HCT116 (cell line): ENCODE measurements around the gene ARHGEF19. TPM values are rescaled to one million over a fixed set of nuclear protein-coding genes. Genes with fewer than 3 reads are reported as not detected.

ENCODE experiments used
- ATAC-seq: fragments of 200-7000 bp; cut with Tn5 transposase; 2 replicates; pipeline ENCODE4 v1.9.1; 2020; ENCODE audit warnings: mild to moderate bottlenecking, moderate library complexity
- BruUV-seq: library from RNA; stranded (reverse); fragments of 400-500 nt; replicated peaks from 2 replicates; lab custom pipeline; 2021; lab: Mats Ljungman, UMichigan
- CTCF ChIA-PET: fragments of 300-600 bp; sonication (Branson Sonifier 250); formaldehyde crosslinking; loops from one replicate; lab custom pipeline; 2021; ENCODE audit warnings: antibody characterized with exemption; lab: Charles Lee
- POLR2A ChIA-PET: fragments of 300-600, 350-600 bp; sonication (Branson Sonifier 250); formaldehyde crosslinking; loops from one replicate; lab custom pipeline; 2021; ENCODE audit warnings: antibody characterized with exemption; lab: Charles Lee
- RAD21 ChIA-PET, 2 experiments: fragments of 300-600 bp; sonication (Branson Sonifier 250); formaldehyde crosslinking; loops; one replicate each; lab custom pipeline; 2023; ENCODE audit warnings: low total read pairs in 2 of 2; ENCODE audit not compliant: uncharacterized antibody in 2 of 2, unreplicated experiment in 2 of 2, low non-redundant PET in 1 of 2; lab: Charles Lee
- DNase-seq: peaks from one replicate; pipeline ENCODE4 v3.0.0-alpha.2; 2010; ENCODE audit warnings: low read depth, low spot score
- H2AFZ ChIP-seq: fragments of 200-600 bp; shearing (Covaris generic), sonication (generic); 2 replicates; pipeline ENCODE4 v1.6.1; 2017; ENCODE audit warnings: low read depth, mixed run types, mixed read lengths, antibody characterized with exemption, low read length; ENCODE audit not compliant: poor library complexity, severe bottlenecking
- H3K27ac ChIP-seq: 2 replicates; pipeline ENCODE4 v1.5.1; 2012; ENCODE audit warnings: low read depth, low read length
- H3K27me3 ChIP-seq: fragments of 200-600 bp; sonication (generic); 2 replicates; pipeline ENCODE4 v1.6.1; 2016; ENCODE audit warnings: mixed run types, low read length, mixed read lengths; ENCODE audit not compliant: insufficient read depth
- H3K36me3 ChIP-seq, 2 experiments: fragments of 200-500 bp in 1 of 2; fragments of 200-600 bp in 1 of 2; sonication (Bioruptor generic) in 1 of 2; sonication (generic) in 1 of 2; 2 replicates each; pipeline versions ENCODE4 v1.5.1 to v1.6.1; 2014 to 2016; ENCODE audit warnings: low read length in 2 of 2, inconsistent platforms in 1 of 2, mixed read lengths in 1 of 2, mixed run types in 1 of 2; ENCODE audit not compliant: insufficient read depth in 2 of 2, control insufficient read depth in 1 of 2
- H3K4me1 ChIP-seq, 2 experiments: fragments of 200-600 bp in 1 of 2; sonication (generic) in 1 of 2; 2 replicates each; pipeline versions ENCODE4 v1.5.1 to v1.6.1; 2012 to 2017; ENCODE audit warnings: low read length in 2 of 2, inconsistent platforms in 1 of 2, mild to moderate bottlenecking in 1 of 2, mixed read lengths in 1 of 2, mixed run types in 1 of 2, moderate library complexity in 1 of 2; ENCODE audit not compliant: insufficient read depth in 2 of 2, control insufficient read depth in 1 of 2
- H3K4me2 ChIP-seq: fragments of 200-600 bp; sonication (generic); 2 replicates; pipeline ENCODE4 v1.6.1; 2017; ENCODE audit warnings: mixed run types, low read length, mixed read lengths
- H3K4me3 ChIP-seq, 2 experiments: fragments of 200-600 bp in 1 of 2; sonication (generic) in 1 of 2; replicated peaks in 1 of 2; 2 replicates each; pipeline ENCODE4 v1.5.1; 2011 to 2016; ENCODE audit warnings: low read length in 2 of 2, control low read depth in 1 of 2, low read depth in 1 of 2, mild to moderate bottlenecking in 1 of 2, mixed read lengths in 1 of 2, mixed run types in 1 of 2
- H3K79me2 ChIP-seq: fragments of 200-600 bp; sonication (generic); 2 replicates; pipeline ENCODE4 v1.6.1; 2017; ENCODE audit warnings: mild to moderate bottlenecking, mixed run types, low read length, moderate library complexity, mixed read lengths; ENCODE audit not compliant: insufficient read depth
- H3K9ac ChIP-seq: fragments of 200-600 bp; sonication (generic); 2 replicates; pipeline ENCODE4 v1.6.1; 2016; ENCODE audit warnings: low read length, mixed read lengths
- H3K9me2 ChIP-seq: fragments of 200-600 bp; sonication (generic), shearing (Covaris generic); 2 replicates; pipeline ENCODE4 v1.6.1; 2017; ENCODE audit warnings: mixed run types, mild to moderate bottlenecking, moderate library complexity; ENCODE audit not compliant: insufficient read depth
- H3K9me3 ChIP-seq, 2 experiments: fragments of 200-500 bp in 1 of 2; fragments of 200-600 bp in 1 of 2; sonication (Bioruptor generic) in 1 of 2; sonication (generic) in 1 of 2; 2 replicates each; pipeline ENCODE4 v1.6.1; 2014 to 2017; ENCODE audit warnings: low read length in 2 of 2, mixed read lengths in 2 of 2, inconsistent platforms in 1 of 2, low read depth in 1 of 2, mild to moderate bottlenecking in 1 of 2, mixed run types in 1 of 2, moderate library complexity in 1 of 2; ENCODE audit not compliant: control insufficient read depth in 1 of 2, insufficient read depth in 1 of 2
- H4K20me1 ChIP-seq: fragments of 200-600 bp; sonication (generic), shearing (Covaris generic); 2 replicates; pipeline ENCODE4 v1.6.1; 2017; ENCODE audit warnings: mixed run types, mild to moderate bottlenecking, moderate library complexity; ENCODE audit not compliant: insufficient read depth
- CBX3 ChIP-seq: IDR thresholded peaks from 2 replicates; pipeline ENCODE4 v1.6.1; 2012; ENCODE audit warnings: low read depth
- EGR1 ChIP-seq: IDR thresholded peaks from 2 replicates; pipeline ENCODE4 v1.6.1; 2012; ENCODE audit warnings: low read depth
- EZH2 ChIP-seq: fragments of 200-600 bp; sonication (generic); IDR thresholded peaks from 2 replicates; pipeline ENCODE4 v1.6.1; 2017; ENCODE audit warnings: antibody characterized with exemption, mixed run types
- EZH2phosphoT487 ChIP-seq: fragments of 200-600 bp; IDR thresholded peaks from 2 replicates; pipeline ENCODE4 v1.6.1; 2018; ENCODE audit warnings: antibody characterized with exemption, borderline replicate concordance
- MAX ChIP-seq: IDR thresholded peaks from 2 replicates; pipeline ENCODE4 v1.6.1; 2012
- REST ChIP-seq: IDR thresholded peaks from 2 replicates; pipeline ENCODE4 v1.6.1; 2012; ENCODE audit warnings: low read depth
- SIN3A ChIP-seq: IDR thresholded peaks from 2 replicates; pipeline ENCODE4 v1.6.1; 2012; ENCODE audit warnings: low read depth
- SP1 ChIP-seq: IDR thresholded peaks from 2 replicates; pipeline ENCODE4 v1.6.1; 2012; ENCODE audit warnings: low read depth
- SRF ChIP-seq: IDR thresholded peaks from 2 replicates; pipeline ENCODE4 v1.6.1; 2012; ENCODE audit warnings: low read depth
- TCF7L2 ChIP-seq: IDR thresholded peaks from 2 replicates; pipeline ENCODE4 v1.7.0; 2011; ENCODE audit warnings: borderline replicate concordance, inconsistent platforms; ENCODE audit not compliant: insufficient read depth, insufficient read length; ENCODE audit errors: extremely low read depth
- YY1 ChIP-seq: IDR thresholded peaks from 2 replicates; pipeline ENCODE4 v1.6.1; 2011; ENCODE audit warnings: low read length, low read depth, moderate library complexity, mild to moderate bottlenecking; ENCODE audit not compliant: insufficient replicate concordance; ENCODE audit errors: extremely low read depth
- ZNF274 ChIP-seq: fragments of 200-500 bp; sonication (Bioruptor generic); IDR thresholded peaks from 2 replicates; pipeline ENCODE4 v1.6.1; 2014; ENCODE audit warnings: mild to moderate bottlenecking, low read depth, low read length, inconsistent platforms
- intact Hi-C: fragments of 100-400 bp; cut with micrococcal nuclease; formaldehyde crosslinking; loops from 2 replicates; pipeline ENCODE4 v1.10.0; 2022
- total RNA-seq: library from RNA; stranded (reverse); gene quantifications from one replicate; pipeline ENCODE4 v1.2.1, GENCODE V29; 2021; ENCODE audit not compliant: unreplicated experiment

ARHGEF19 gene
- total RNA-seq, 1 experiment from 2014 or later: 59.7 TPM

GRCh38 chr1:16180291-16180824, 32.1 kb downstream of the ARHGEF19 start:
- intact Hi-C loops: loop anchor here (10.0 kb wide), 1 partner anchor 176 kb away; the partner anchor contains the start of gene SRARP
- no peaks in the 10 kb centered on the region for H3K27me3 ChIP-seq
- H4K20me1 ChIP-seq: no peaks in the 10 kb centered on the region
- ChIA-PET POLR2A (interaction anchor here (0.7 to 2.7 kb wide), 4 partner anchors 13 to 27 kb away, joined by 3 to 11 read pairs (median 5); partner anchors contain the start of gene EPHA2), CTCF (interaction anchor here (1.7 to 10.3 kb wide), 2 partner anchors 24 to 100 kb away, joined by 5 to 222 read pairs; partner anchors contain the start of gene EPHA2), RAD21 (interaction anchor here in 1 of 2 experiments (0.6 to 1.5 kb wide), 3 partner anchors 26 to 101 kb away, joined by 3 to 7 read pairs (median 4); no protein-coding TSS in a partner anchor)
- BruUV-seq: no TSS peak
- H3K9ac ChIP-seq: peak overlapping the region; percentile 75
- no peaks in the 10 kb centered on the region for H3K9me3 ChIP-seq
- no peaks in the 10 kb centered on the region for H3K79me2 ChIP-seq
- peaks cover 87 to 100% of the 10 kb centered on the region in 2 experiments for H3K4me1 ChIP-seq
- TF ChIP-seq SP1: no peak
- TF ChIP-seq EZH2phosphoT487: no peak
- TF ChIP-seq CBX3: no peak
- TF ChIP-seq SRF: no peak
- no peak overlapping the region for H3K4me3 ChIP-seq
- no peak overlapping the region for H2AFZ ChIP-seq
- no peaks in the 10 kb centered on the region for H3K36me3 ChIP-seq
- ATAC-seq: no peak
- H3K27ac ChIP-seq: peak overlapping the region; percentile 94
- DNase-seq: no peak
- H3K4me2 ChIP-seq: peak overlapping the region; percentile 82
- no peaks in the 10 kb centered on the region for H3K9me2 ChIP-seq

- H3K9ac ChIP-seq: peak overlapping the region; percentile 44
- no peak overlapping the region for H3K4me3 ChIP-seq
- peak overlapping the region; percentile 4 for H3K27ac ChIP-seq
- peak overlapping the region; percentile 50 for H2AFZ ChIP-seq
- peak overlapping the region; percentile 40 for H3K4me2 ChIP-seq
- H3K9me2 ChIP-seq: no peaks in the 10 kb centered on the region
- H3K9me3 ChIP-seq: no peaks in the 10 kb centered on the region
- POLR2A ChIA-PET: interaction anchor here (1.1 to 1.7 kb wide), 3 partner anchors 13 to 24 kb away, joined by 3 to 5 read pairs (median 4); partner anchors contain the start of gene EPHA2
- ATAC-seq (no peak), DNase-seq (no peak)
- CTCF ChIA-PET: no interaction called here
- no peaks in the 10 kb centered on the region for H4K20me1 ChIP-seq
- no TSS peak for BruUV-seq
- intact Hi-C loops: no loop called here
- no peaks in the 10 kb centered on the region for H3K27me3 ChIP-seq
- peaks cover 88 to 100% of the 10 kb centered on the region in 2 experiments for H3K4me1 ChIP-seq
- RAD21 ChIA-PET: interaction anchor here in 1 of 2 experiments (1.1 kb wide), 1 partner anchor 23 kb away, joined by 3 read pairs; the partner anchor contains the start of gene EPHA2
- no peaks in the 10 kb centered on the region for H3K36me3 ChIP-seq
- no peaks in the 10 kb centered on the region for H3K79me2 ChIP-seq
- TF ChIP-seq MAX (no peak), CBX3 (no peak), SIN3A (no peak), ZNF274 (no peak), YY1 (no peak), TCF7L2 (no peak), REST (no peak), EGR1 (no peak), SP1 (no peak), EZH2 (no peak)
Measured at GRCh38 chr1:16178596-16179497, 33.6 kb downstream of the ARHGEF19 start.
